Iris pigment epithelial cell (primary cell): ENCODE data around the gene GRM8.
A peak's percentile ranks its signal among the peaks of the same experiment; 100 is the strongest.

Experiments
- DNase-seq: peaks from one replicate; pipeline ENCODE4 v3.0.0-alpha.2; 2011; ENCODE audit warnings: low read depth

The GRM8 gene

GRCh38 chr7:127252778-127253280 lies at the start of gene GRM8:
TSS of gene GRM8 (minus strand) at chr7:127252941.
- peak; percentile 30 for DNase-seq

- peak; percentile 7 for DNase-seq
Measured at GRCh38 chr7:127290801-127291361, 38.1 kb upstream of the GRM8 start.

- DNase-seq: no peak
Measured at GRCh38 chr7:127290116-127290655, 37.4 kb upstream of the GRM8 start.

- no peak for DNase-seq
Measured at GRCh38 chr7:127287133-127287532, 34.4 kb upstream of the GRM8 start.

GRCh38 chr7:127270093-127270492 lies 17.4 kb upstream of the GRM8 start:
- DNase-seq: no peak

- no peak for DNase-seq
Measured at GRCh38 chr7:127266047-127266446, 13.3 kb upstream of the GRM8 start.

GRCh38 chr7:127264219-127264618 lies 11.5 kb upstream of the GRM8 start:
- DNase-seq: no peak

GRCh38 chr7:127258111-127258510 lies 5.4 kb upstream of the GRM8 start:
- DNase-seq: no peak

GRCh38 chr7:127257086-127257485 lies 4.3 kb upstream of the GRM8 start:
- DNase-seq: no peak

- no peak for DNase-seq
Measured at GRCh38 chr7:127256041-127256725, 3.4 kb upstream of the GRM8 start.

GRCh38 chr7:127254163-127254684 lies 1.5 kb upstream of the GRM8 start:
- no peak for DNase-seq

- DNase-seq: peak; percentile 65
Measured at GRCh38 chr7:127253281-127254162, 781 bp upstream of the GRM8 start.

GRCh38 chr7:127252377-127252713 lies 396 bp downstream of the GRM8 start:
- no peak for DNase-seq

GRCh38 chr7:127251465-127252376 lies 1.0 kb downstream of the GRM8 start:
- DNase-seq: no peak

GRCh38 chr7:127251036-127251464 lies 1.7 kb downstream of the GRM8 start:
- no peak for DNase-seq

GRCh38 chr7:127250312-127251035 lies 2.3 kb downstream of the GRM8 start:
- no peak for DNase-seq

- no peak for DNase-seq
Measured at GRCh38 chr7:127245607-127246006, 7.1 kb downstream of the GRM8 start.

GRCh38 chr7:127245002-127245401 lies 7.7 kb downstream of the GRM8 start:
- DNase-seq: no peak

GRCh38 chr7:127239814-127240213 lies 12.9 kb downstream of the GRM8 start:
- DNase-seq: no peak

- no peak for DNase-seq
Measured at GRCh38 chr7:127233630-127234029, 19.1 kb downstream of the GRM8 start.

- DNase-seq: no peak
Measured at GRCh38 chr7:127231415-127231814, 21.3 kb downstream of the GRM8 start.
